CD4-positive, alpha-beta T cell treated with Interleukin-10 for 1 hour (primary cell): Measurements from ENCODE around the gene CTDSPL.

ENCODE experiments used
- DNase-seq: peaks from one replicate; pipeline ENCODE4 v3.0.0-alpha.2; 2020

Gene CTDSPL

DNA sequence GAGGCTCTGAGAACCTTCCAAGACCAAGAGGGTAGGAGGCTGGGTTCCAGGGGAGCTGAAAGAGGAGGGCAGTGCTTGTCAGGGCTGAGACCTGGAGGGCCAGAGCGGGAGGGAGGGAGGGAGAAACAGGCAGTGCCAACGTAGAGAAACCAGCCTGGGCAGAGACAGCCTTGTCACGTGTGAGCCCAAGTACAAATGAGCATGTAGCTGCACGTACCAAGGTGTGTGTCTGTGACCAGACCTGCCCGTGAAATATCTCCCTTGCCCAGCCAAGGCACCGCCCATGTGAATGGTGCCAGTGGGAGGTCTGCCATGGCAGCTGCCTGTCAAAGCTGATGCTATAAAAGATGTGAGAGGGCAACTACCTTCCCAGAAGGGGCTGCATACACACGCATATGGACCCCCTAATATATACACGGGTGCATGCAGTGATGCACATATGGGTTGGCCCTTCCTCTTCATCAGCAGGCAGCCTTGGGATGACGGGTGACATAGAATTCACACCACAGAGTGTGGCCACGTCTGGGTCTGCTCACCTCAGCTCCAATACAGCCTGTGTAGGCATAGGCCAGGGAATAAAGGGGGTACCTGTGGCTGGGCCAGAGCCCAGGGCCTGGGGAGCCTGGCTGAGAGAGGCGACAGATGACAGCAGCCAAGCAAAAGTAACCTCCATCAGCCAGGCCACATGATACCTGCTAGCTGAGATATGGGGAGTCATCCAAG is 7.8 kb upstream of the CTDSPL start:
- no peak for DNase-seq

- peak; percentile 70 for DNase-seq
Measured at GRCh38 chr3:37855363-37855970, 6.2 kb upstream of the CTDSPL start.

GRCh38 chr3:37856381-37856780 is 5.3 kb upstream of the CTDSPL start:
- no peak for DNase-seq

DNA sequence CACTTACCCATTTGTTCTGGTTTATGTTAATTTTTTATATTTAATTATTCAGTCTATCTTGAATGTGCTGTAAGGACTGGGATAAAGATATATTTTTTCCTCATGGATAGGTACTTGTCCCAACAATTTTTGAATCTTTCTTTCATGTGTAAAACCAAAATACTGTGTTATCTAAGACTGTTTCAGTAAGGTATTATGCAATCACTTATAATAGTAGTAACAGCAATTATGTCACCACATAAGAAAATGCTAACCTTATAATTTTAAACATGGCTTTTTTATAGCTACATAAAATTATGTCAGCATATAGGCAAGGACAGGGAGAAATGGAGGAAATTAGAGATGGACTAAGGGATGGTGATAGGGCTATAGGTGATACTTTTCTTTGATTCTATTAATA is 2.9 kb upstream of the CTDSPL start:
- DNase-seq, result no peak

DNA sequence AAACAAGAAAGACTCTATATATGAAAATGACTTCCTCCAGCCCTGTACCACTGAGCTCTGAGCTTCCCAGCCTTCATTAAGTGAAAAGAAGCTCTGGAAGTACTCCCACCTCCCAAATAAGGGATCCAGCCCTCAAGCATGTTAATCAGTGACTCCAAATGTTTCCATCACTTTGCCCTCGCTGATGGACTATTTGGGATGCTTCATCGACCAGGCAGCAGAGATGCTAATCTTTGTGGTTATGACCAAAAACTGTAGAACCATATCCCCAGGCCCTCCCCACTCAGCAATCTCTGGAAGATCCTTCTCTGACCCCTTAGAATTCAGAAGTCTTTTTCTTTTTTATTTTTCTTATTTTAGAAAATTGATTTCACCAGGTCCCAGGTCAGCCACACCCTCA is 2.3 kb upstream of the CTDSPL start:
- DNase-seq, result no peak

DNA sequence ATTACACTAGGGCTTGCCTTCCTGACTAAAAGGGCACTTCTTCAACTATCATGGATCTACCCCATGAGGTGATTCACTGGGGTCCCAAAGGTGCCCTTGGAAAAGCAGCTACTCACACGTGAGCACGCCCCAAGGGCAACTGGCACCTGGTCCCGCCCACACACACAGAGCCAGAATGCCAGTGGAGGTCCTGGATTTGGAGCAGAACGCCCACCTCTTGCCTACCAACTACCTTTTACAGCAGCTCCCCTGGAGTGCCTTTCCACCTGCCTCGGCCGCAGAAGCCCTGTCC is 1.8 kb upstream of the CTDSPL start:
- no peak for DNase-seq

GRCh38 chr3:37862219-37862902 is 681 bp downstream of the CTDSPL start:
- peak; percentile 16 for DNase-seq

DNA sequence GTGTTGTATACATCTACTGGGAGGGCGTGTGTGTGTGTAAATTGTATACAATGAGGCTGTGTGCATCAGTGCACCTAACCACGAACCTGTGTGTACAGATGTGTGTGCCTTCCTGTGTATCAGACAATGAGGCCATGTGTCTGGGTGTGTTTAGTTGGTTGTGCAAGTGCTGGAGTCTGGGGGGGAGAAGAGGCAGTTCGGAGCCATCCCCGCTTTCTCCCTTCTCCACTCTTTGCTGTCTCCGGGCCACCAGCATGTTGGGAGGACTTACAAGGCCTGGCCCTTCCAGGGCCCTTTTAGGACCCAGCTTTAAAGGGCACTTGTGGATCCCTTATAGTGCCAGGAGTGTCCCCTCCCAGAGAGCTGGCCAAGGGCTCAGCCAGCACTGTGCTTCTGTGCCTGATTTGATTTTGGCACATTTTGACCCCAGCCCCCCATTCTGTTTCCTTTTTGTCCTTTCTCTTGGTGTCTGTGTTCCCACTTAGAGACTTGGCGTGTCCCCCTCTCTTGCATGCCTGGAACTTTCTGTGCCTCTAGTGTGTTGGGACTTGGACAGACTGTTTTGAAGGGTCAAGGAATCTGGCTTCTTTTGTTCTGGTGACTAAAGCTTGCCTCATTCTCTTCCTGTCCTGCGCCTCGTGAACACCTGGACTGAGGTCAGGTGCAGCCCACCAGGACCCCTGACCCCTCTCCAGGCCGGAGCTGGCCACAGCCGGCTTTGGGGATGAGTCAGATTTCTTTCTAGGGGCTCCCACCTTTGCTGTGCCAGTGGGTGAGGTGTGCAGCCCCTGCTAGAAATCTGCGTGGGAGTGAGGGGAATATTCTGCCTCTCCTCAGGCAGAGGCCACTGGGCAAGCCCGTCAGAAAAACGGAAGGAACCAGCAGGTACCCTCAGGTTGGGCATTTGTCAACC is 1.5 kb downstream of the CTDSPL start:
- DNase-seq, result no peak

GRCh38 chr3:37863949-37864822 is 2.5 kb downstream of the CTDSPL start:
- no peak for DNase-seq

DNA sequence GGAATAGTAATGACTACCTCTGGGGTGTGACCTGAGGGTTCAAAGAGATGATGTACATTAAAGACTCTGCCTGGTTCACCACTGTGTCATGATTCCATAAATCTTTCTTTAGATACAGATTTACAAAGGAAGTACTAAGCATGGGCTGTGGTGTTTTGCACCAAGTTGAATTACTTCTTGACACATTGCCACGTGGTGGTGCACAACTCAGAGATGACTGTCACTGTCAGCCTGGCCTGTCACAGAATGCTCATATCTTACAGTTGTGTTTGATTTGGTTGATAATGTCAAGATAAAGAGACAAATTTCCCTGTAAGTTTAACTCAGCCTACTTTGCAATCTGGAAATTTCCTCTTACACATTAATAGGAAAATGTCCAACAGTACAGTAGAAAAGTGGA is 3.2 kb downstream of the CTDSPL start:
- DNase-seq, result no peak

DNA sequence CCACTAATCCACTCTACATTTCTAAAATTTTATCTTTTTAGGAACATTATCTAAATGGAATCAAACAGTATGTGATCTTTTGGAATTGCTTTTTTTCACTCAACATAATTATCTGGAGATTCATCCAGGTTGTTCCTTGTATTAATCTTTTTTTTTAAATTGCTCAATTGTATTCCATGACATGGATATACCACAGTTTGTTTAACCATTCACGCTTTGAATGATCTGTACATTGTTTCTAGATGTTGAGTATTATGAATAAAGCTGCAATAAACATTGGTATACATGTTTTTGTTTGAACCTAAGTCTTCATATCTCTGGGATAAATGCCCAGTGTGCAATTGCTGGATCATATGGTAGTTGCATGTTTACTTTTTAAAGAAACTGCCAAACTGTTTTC is 5.5 kb downstream of the CTDSPL start:
- DNase-seq, result no peak

- no peak for DNase-seq
Measured at GRCh38 chr3:37871858-37872257, 10.2 kb downstream of the CTDSPL start.

GRCh38 chr3:37872413-37873160 is 10.9 kb downstream of the CTDSPL start:
- no peak for DNase-seq

DNA sequence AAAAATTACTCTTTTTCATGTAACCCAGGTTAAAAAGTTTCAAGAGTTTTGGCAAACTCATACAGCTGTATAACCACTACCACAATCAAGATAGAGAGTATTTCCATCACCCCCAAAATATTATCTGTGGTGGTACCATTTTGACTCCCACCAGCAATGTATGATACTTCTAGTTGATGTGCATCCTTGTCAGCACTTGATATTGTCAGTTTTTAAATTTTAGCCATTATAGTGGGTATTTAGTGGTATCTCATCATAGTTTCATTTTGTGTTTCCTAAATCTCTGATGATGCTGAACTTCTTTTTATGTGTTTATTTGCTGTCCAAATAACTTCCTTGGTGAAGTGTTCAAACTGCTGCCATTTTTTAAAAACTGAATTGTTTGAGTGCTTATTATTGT is 14.6 kb downstream of the CTDSPL start:
- no peak for DNase-seq

- DNase-seq, result no peak
Measured at GRCh38 chr3:37882711-37883110, 21.0 kb downstream of the CTDSPL start.

- no peak for DNase-seq
Measured at GRCh38 chr3:37885814-37886213, 24.1 kb downstream of the CTDSPL start.

DNA sequence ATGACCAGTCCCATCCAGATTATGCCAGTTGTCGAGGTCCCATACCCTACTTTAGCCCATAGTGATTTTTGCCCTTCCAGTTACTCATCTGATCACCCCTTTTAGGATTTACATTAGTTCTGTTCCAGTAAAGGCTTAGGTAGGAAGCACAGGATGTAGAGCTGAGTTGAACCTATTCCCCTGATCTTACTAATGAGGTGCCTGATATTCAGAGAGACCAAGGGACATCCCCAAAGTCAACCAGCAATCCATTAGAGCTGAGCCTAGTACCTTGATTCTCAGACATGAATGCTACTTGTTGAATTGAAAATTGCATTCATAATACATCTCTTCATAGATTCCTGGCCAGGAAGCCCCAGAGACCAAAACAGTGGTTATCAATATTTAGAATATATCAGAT is 24.7 kb downstream of the CTDSPL start:
- DNase-seq, result no peak

DNA sequence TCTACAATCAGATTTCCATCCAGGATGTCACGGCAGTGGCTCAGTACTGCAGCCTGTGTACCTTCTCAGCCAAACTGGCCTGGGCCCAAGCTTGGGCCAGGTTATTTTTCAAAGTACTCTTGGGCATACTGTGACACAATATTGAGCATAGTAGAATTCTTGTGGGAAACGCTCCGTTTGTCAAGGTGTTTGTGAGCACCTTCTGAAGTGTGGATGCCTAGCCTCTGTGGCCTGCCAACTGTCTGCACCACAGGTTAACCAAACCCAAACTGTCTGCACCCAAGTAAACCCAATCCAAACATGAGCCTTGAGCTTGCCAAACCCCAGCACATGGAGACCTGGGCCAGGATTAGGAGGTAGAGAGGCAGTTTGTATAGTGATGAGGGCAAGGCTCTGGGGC is 25.4 kb downstream of the CTDSPL start:
- DNase-seq, result no peak

GRCh38 chr3:37887824-37888223 is 26.1 kb downstream of the CTDSPL start:
- DNase-seq, result no peak

GRCh38 chr3:37888421-37888820 is 26.7 kb downstream of the CTDSPL start:
- DNase-seq, result no peak

DNA sequence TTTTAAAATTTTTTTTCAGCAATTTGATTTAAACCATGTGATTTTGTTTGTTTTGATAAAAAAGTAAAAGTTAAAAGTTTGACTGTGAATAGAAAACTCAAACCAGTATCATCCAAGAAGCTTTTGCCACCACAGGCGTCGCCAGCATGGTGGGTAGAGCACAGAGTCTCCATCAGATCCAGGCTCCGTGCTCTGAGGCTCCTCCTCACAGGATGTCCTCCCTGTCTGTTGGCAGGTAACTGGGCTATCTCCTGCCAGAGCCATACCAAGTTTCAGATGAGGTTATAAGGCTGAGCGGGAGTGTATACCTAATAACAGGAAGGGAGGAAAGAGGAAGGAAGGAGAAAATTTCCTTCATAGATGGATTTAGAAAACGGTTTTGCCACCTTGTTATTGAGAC is 28.8 kb downstream of the CTDSPL start:
- DNase-seq, result no peak

GRCh38 chr3:37891227-37891626 is 29.5 kb downstream of the CTDSPL start:
- DNase-seq, result no peak
